HS-5 (cell line): ENCODE results near the gene ACAT1.
"Not testable (repeated sequence)": the region's sequence is repeated elsewhere in the genome, so short reads cannot be mapped to it uniquely, and the experiment has no call there.

Experiments used
- DNase-seq: peaks from one replicate; pipeline ENCODE4 v3.0.0-alpha.2; 2012; ENCODE audit warnings: low read depth

Gene ACAT1

GRCh38 chr11:108147150-108147549, 25.8 kb downstream of the ACAT1 start:
- no peak for DNase-seq

DNA sequence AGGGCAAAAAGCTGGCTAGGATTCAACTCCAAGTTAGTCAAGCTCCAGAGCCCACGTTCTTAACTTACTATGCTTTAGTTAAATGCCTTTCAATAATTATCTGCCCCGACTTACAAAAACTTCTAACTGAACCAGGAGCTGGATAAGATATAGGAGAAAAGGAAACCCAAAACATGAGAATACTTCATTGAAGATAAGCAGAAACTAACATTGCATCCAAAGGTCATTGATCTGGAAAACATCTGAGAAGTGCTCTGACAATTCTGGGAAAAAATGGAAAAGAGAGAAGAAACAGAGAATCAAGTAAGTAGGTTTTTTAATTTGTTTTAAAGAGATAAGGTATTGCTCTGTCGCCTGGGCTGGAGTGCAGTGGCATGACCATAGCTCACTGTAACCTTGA, 27.2 kb downstream of the ACAT1 start:
- DNase-seq = no peak

GRCh38 chr11:108154591-108154990, 33.2 kb downstream of the ACAT1 start:
- DNase-seq = no peak

- no peak for DNase-seq
These were observed 39.7 kb downstream of the ACAT1 start for GRCh38 chr11:108160970-108161566.

GRCh38 chr11:108162878-108163277, 41.5 kb downstream of the ACAT1 start:
- DNase-seq = not testable (repeated sequence)

DNA sequence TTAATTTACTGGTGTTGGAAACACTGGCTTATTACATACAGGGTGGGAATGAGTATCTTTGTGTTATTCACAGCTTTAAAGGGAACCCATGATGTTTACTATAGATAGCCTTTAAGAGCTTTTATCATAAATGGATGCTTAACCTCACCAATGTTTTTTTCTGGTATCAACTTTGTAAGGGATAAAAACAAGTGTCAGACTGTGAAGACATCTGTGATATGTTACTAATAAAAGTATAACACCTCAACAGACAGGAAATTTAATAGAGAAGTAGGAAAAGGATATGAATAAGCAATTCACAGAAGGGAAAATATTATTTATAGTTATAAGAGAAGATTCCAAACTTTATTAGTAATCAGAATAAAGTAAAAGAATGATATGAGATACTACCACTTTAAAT, 46.3 kb downstream of the ACAT1 start:
- DNase-seq = no peak

DNA sequence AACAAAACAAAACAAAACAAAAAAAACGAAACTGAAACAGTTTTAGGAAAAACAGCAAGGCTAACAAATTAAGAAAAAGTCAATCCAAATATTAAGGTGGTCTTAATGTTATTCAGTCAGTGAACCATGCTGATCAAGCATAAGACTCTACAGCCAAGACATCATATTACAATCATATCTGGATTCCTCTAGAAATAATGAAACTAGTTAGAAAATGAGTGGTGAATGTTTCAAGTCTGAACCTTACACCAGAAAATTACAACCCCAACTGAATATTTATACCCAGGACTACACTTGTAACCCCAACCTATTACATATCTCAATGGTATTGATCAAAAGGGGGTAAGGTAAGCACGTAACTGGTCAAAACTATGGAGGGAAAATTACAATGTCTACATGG, 48.8 kb downstream of the ACAT1 start:
- DNase-seq = no peak

- DNase-seq = no peak
These were observed 56.2 kb downstream of the ACAT1 start for GRCh38 chr11:108177570-108177969.

- DNase-seq = no peak
These were observed 72.4 kb downstream of the ACAT1 start for GRCh38 chr11:108193725-108194124.

DNA sequence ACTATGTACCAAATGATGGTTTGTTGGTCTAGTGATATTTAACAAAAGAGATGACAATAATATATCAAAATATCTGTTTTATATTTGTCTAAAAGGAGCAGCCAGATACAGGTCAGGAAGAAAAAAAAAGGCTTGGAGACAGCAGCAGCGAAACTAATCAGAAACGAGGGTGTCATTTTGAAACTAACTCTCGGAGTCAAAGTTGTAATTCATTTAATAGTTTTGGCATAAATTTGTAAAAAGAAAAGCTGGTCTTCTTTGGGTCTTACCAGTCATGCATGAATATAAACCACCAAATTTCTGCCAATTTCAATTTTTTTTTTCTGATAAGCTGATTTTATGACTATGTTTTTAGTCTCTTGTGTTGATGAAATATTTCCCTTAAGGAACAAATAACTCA, 75.5 kb downstream of the ACAT1 start:
- DNase-seq = no peak
